GM21619 (cell line): ENCODE results near the gene BCAS3.
"Not testable (repeated sequence)": the region's sequence is repeated elsewhere in the genome, so short reads cannot be mapped to it uniquely, and the experiment has no call there.

Source experiments
- ATAC-seq: cut with Tn5 transposase; IDR thresholded peaks from one replicate; pipeline ENCODE4 v1.9.1; 2021; ENCODE audit not compliant: unreplicated experiment

The BCAS3 gene

DNA sequence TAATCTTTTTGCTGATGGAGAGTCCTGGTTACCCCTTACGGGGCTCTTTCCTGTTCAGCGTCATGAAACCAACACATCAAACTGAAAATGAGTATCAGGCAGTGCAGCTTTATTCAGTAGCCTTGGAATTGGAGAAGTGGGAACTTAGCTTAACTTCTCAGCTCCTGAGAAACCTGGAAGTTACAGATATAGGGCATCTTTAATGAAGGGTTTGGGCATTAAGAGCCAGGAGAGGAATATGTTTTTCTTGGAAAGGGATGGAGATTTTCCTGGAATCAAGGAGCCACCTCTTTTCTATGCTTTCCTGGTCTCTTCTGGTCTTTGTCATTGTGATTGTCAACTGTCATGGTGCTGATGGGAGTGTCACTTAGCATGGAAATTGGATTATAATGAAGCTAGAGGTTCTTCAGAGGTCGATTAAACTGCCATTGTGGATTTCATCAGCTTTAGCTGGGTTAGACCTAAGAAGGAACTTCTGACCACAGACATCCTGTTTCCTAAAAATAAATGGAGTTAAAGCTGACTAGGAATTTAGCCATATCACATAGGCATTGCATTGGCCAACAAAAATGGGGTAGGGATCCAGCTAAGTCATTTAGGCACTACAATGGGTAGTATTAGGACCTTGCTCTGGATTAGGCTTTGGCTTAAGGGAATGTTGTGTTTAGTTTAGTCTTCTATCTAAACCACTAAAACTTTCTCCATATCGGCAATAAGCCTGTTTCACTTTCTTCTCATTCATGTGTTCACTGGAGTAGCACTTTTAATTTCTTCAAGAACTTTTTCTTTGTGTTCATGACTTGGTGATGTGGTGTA lies 186.4 kb downstream of the BCAS3 start:
- ATAC-seq = peak; percentile 60

DNA sequence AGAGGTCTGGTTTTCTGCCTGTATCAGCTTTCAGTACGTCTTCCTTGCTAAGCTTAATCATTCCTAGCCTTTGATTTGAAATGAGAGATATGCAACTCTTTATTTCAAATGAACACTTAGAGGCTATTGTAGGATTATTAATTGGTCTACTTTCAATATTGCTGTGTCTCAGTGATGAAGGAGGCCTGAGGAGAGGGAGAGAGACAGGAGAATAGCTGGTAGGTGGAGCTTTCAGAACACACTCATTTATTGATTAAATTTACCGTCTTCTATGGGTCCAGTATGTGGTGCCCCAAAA lies 187.0 kb downstream of the BCAS3 start:
- ATAC-seq = no peak

DNA sequence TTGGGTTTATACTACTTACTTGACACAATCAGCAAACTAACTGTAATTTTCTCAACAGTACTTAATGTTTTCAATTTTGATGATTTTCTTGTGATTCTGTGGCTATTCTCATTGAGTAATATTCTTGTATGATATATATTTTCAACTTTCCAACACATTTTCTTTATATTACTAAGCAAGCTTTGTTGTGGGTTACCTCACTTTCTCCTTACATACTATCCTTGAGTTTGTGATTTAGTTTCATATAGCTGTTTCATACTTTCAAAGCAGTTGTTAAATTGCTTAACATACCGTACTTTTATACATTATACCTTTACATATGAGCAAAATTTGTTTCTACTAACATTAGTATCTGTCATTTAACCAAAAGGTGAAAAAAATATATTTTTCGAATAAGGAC lies 197.1 kb downstream of the BCAS3 start:
- ATAC-seq = no peak

DNA sequence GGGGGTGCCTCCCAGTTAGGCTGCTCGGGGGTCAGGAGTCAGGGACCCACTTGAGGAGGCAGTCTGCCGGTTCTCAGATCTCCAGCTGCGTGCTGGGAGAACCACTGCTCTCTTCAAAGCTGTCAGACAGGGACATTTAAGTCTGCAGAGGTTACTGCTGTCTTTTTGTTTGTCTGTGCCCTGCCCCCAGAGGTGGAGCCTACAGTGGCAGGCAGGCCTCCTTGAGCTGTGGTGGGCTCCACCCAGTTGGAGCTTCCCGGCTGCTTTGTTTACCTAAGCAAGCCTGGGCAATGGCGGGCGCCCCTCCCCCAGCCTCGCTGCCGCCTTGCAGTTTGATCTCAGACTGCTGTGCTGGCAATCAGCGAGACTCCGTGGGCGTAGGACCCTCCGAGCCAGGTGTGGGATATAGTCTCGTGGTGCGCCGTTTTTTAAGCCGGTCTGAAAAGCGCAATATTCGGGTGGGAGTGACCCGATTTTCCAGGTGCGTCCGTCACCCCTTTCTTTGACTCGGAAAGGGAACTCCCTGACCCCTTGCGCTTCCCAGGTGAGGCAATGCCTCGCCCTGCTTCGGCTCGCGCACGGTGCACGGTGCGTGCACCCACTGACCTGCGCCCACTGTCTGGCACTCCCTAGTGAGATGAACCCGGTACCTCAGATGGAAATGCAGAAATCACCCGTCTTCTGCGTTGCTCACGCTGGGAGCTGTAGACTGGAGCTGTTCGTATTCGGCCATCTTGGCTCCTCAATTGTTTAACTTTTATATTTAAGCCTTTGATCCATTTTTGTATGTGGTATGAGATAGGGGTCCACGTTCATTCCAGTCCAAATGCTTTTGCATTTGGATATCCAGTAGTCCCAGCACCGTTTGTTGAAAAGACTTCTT lies 209.3 kb downstream of the BCAS3 start:
- not testable (repeated sequence) for ATAC-seq

DNA sequence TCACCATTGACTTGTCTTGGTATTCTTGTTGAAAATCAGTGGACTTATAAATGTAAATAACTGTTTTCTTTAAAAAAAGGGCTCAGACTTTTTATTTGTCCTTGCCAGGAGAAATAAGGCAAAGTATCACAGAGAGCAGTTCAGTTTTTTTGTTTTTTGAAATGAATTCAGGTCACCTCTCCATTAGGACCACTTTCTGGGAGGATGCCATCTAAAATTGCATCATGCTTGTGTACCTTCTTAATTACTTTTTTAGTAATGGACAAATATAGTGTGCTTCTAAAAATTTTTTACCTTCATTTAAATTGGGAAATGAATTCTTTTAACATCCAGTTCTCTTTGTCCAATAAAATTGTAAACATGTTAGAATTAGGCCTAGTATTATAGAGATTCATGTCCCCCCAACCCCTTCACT lies 210.0 kb downstream of the BCAS3 start:
- no peak for ATAC-seq

DNA sequence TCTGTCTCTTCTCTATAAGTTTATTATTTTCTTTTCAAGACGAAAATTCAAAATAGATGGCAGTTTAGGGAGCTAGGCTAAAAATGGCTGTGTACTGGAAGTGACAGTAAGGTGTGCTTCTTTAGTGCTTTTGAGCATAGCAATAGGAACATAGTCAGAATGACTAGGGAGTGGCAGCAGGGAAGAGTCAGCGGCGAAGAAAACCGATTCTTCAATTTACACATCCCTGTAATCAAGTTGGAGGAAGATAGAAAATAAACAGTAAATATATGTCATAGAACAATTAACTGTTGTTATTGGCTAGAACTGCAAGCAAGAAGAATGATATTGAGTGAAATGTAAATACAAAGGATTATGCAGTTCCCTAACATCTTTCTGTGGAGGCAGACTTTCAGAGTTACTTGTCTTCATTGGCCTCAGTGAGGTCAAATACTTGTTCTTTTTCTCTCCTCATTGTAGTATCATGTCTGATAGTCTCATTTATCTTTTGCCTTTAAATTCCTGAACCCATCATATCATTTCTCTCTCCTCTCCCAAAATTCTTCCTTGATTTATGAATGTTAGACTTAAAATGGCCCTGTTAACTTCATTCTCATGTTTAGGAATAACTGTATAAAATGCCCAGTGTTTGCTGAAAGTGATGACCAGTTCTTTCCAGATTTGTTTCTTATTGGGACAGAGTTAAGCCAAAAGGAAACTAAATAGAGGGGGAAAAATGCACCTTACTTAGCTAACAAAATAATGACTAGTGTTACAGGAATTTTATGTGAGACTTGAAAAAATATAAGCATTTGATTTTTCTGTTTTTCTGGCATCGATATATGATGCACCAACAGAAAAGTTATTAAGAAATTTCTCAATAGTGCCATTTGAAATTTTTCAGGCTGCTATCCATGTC lies 211.4 kb downstream of the BCAS3 start:
- no peak for ATAC-seq

DNA sequence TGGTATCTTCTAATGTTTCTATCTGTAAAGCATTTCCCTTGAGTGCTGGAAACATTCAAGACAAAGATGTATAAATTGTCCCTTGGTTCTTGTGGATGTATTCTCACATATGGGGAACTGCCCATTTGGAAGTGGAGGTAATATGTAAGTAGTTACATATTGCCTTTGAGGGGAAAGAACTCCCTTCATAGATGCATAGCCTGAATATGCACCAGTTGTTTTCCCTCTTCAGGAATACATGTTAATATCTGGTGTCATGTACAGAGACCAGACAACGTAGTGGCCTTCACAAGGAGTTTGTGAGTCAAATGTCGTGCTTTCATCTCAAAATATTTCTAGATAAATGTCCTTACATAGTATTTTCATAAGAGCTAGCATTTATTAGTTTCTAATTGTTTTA lies 213.5 kb downstream of the BCAS3 start:
- ATAC-seq = no peak

DNA sequence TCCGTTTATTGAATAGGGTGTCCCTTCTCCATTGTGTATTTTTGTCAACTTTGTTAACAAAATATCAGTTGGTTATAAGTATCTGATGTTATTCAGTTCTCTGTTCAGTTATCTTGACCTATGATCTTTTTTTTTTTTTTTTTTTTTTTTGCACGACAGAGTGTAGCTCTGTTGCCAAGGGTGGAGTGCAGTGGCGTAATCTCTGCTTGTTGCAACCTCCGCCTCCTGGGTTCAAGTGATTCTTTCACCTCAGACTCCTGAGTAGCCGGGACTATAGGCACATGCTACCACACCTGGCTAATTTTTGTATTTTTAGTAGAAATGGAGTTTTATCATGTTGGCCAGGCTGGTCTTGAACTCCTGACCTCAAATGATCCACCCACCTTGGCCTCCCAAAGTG lies 215.8 kb downstream of the BCAS3 start:
- ATAC-seq = no peak

DNA sequence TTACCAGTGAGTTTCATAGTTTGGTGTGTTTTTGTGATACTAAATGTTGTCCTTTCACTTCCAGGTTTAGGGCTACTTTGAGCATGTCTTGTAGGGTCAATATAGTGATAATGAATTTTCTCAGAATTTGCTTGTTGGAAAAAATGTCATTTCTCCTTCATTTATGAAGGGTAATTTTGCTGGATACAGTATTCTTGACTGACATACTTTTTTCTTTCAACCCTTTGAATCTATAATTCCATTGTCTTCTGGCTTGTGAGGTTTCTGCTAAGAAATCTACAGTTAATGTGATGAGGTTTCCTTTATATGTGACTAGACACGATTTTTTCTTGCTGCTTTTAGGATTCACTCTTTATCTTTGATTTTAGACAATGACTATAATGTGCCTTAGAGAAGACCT lies 219.3 kb downstream of the BCAS3 start:
- no peak for ATAC-seq

DNA sequence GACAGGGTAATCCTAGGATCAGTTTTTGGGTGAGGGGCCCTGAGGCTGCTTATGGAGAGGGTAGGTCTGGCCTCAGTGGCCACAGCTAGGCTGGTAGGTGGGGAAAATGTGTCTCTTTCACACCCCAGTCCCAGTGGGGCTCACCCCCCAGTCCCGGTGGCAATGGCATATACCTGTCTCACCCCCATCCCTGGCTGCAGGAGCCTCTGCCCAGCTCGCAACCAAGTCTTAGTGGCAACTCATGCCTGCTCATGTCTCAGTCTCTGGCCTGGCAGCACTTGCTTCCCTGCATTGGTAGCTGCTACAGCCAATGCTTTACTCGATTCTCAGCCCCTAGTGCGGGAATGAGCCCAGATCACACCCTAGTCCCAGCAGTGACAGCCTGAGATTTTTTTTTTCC lies 221.5 kb downstream of the BCAS3 start:
- no peak for ATAC-seq

DNA sequence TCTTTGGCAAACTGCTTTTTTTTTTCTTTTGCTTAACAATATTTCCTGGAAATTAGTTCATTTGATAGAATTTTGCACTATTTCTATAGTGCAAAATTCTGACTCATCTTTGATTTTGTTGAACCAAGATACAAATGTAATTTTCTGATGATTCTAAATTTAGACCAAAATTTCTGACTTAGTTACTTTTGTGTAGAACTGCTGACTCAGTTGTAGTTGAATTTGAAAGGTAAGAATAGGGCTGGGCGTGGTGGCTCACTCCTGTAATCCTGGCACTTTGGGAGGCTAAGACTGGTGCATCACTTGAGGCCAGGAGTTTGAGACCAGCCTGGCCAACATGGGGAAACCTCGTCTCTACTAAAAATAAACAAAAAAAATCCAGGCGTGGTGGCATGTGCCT lies 223.0 kb downstream of the BCAS3 start:
- no peak for ATAC-seq

DNA sequence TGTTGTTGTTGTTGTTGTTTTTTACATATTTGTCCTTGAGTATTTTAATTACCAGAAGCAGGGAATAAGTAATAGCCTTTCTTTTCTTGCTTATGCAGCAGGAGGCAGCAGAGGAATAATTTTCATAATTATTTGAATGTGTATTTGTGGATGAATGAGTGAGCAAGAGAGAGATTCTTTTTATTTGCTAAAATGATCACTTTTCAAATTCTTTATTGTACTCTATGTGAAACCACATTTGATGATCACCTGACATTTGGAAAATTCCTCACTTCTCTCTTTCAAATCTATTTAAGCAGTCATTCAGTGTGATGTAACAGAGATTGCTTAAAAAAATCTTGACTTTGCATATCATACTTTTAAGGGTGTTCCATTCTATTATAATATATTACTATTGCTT lies 223.6 kb downstream of the BCAS3 start:
- no peak for ATAC-seq

DNA sequence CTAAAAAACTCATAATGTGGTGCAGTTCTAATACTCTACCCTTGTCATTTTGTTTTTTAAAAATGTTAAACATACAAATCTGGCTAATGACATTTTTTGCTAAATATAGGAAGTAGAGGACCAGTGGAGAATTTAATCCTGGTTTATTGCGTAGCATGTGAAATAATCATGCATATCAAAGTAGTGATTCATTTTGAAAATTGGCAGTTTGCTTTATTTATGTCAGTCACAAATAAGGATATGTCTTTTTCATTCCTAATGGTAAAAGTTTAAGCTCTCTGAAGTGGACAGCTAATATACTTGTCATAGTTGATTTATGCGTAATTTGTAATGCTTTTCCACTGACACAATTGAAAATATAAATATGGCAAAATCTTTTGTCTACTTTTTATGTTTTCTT lies 224.2 kb downstream of the BCAS3 start:
- ATAC-seq = no peak

DNA sequence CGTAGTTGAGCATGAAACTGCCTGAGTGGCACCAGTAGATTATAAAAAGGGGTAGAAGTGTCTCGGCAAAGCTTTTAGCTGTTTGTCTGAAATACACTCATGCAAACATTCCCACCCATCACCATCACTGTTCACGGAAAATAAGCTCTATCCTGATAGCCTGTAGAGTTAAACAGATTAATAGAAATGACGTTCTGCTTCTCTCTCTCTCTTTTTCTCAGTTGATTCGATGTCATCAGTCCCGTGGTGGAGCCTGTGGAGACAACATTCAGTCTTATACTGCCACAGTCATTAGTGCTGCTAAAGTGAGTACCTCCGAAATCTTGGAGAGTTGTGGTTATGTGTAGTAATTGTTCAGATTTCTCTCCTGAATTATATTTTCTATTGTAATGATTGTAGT lies 224.7 kb downstream of the BCAS3 start:
- no peak for ATAC-seq

DNA sequence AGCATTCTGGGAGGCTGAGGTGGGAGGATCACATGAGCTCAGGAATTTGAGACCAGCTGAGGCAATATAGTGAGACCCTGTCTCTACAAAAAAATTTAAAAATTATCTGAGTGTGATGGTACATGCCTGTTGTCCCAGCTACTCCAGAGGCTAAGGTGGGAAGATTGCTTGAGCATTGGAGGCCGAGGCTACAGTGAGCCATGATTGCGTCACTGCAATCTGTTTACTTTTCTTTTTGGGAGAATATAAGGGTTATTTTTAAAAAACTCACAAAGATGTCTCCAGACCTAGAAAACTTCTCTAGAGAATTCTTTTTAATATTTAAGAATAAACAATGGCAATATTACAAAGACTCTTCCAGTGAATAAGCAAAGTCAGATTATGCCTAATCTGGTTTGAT lies 226.9 kb downstream of the BCAS3 start:
- no peak for ATAC-seq

DNA sequence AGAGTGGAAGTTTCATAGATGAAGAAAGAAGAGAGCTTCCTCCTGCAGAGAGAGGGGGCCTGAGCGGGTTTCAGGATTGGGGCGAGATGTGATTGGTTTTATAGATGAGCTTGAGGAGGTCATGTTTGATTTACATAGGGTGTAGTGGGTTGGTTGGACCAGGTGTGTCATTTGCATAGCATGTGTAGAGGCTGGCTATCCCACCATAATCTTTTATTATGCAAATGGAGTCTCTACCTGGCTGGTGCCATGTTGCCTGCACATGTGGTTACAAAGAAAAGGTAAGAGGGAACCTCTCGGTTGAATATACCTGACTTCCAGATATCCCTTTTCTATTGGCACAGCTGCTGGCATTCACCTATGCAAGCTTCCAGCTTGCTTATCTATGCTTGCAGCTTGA lies 228.1 kb downstream of the BCAS3 start:
- ATAC-seq = no peak

DNA sequence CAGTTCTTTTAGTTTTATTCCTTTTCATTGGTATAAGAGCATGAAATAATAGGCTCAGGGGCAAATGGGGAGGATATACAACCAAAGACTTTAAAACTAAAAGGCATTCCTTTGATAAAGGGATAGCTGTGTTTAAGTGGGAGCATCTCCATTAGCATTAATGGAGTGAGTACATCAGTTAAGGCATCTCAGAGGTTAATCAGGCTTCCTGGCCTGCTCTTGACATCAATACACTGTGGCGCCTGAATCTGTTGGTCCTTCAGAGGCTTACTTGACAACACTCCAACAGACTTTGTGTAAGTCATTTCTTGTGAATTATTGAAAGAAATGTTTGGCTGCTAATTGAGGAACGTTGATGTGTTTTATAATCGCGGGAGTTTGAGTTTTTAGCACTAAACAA lies 230.7 kb downstream of the BCAS3 start:
- ATAC-seq = no peak

DNA sequence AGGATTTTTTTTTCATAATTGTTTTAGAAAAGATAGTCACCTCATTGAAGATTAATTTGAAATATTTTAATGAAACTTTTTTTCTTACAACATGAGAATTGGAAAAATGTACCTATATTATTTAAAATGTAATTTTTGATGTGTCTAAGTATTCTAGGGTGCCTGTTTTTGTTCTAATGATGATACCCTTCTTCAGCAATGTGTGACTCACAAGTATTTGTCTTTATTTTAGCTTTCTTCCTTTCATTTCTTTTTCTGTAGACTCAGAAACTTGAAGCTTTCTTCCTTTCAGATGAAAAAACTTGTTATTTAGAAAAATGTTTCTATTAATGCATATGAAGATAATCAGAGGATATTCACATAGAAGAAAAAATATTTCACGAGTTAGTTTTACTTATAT lies 231.8 kb downstream of the BCAS3 start:
- ATAC-seq = no peak

DNA sequence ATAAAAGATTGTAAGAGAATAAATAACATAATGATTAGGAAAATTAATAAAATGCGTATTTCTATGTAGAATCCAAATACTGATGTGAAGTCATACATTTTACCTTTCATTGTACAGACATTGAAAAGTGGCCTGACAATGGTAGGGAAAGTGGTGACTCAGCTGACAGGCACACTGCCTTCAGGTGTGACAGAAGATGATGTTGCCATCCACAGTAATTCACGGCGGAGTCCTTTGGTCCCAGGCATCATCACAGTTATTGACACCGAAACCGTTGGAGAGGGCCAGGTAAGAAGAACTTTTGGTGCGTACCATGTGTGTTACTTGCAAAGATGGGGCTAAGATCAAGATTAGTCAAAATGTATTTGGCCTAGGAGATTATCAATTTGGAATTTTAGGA lies 232.8 kb downstream of the BCAS3 start:
- ATAC-seq = no peak

DNA sequence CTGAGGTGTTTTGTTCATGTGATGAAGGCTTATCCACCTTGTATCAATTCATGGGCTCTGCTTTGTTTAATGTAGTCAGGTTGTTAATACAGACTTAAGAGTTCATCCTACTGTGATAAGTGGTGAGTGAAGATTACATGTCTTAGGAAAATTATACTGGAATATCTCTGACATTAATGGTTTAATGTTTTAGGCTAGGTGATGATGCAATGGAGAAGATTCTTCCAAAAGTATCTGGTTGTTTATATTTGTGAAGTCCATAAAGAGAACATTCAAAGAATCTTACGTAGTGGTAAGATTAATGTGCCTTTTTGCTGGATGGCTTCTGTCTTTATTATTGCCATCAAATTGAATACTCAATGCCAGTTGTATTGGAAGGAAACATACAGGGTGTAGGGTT lies 236.4 kb downstream of the BCAS3 start:
- no peak for ATAC-seq

DNA sequence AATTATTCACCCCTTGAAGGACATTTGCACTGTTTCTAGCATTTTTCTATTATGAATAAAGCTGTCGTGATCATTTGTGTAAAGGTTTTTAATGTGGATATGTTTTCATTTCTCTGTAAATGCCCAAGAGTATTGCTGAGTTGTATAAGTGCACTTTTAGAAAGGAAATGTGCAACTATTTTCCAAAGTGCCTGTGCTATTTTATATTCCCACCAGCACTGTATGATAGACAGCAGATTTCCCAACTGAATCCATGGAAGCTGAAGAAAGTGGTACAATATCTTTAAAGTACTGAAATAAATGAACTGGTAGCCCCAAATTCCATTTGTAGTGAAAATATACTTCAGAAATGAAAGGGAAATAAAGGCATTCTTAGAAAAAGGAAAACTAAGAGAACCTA lies 238.4 kb downstream of the BCAS3 start:
- ATAC-seq = no peak

DNA sequence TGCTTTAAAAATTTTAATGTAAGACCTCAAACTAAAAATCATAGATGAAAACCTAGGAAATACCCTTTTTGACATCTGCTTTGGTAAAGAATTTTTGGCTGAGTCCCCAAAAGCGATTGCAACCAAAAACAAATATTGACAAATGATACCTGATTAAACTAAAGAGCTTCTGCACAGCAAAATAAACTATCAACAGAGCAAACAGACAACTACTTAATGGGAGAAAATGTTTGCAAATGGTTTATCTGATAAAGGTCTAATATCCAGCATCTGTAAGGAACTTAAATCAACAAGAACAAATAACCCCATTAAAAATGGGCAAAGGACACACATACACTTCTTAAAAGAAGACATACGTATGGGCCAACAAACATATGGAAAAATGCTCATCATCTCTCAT lies 242.5 kb downstream of the BCAS3 start:
- ATAC-seq = no peak
